HFFc6 (cell line): Measurements from ENCODE around the gene ZNRF1. TPM values are rescaled to one million over a fixed set of nuclear protein-coding genes. Genes with fewer than 3 reads are reported as not detected.

ENCODE experiments used
- DNase-seq: peaks from one replicate; pipeline ENCODE4 v3.0.0-alpha.2; 2018
- H3K27ac Mint-ChIP-seq: 2 replicates; pipeline ENCODE4 v1.8.0; 2020; ENCODE audit warnings: mild to moderate bottlenecking, mixed read lengths
- H3K27me3 Mint-ChIP-seq: 2 replicates; pipeline ENCODE4 v1.8.0; 2021; ENCODE audit warnings: mild to moderate bottlenecking, moderate library complexity, mixed read lengths; ENCODE audit not compliant: insufficient read depth
- H3K36me3 Mint-ChIP-seq: 2 replicates; pipeline ENCODE4 v1.8.0; 2021; ENCODE audit warnings: low read depth, mixed read lengths
- H3K4me1 Mint-ChIP-seq: 2 replicates; pipeline ENCODE4 v1.8.0; 2020; ENCODE audit warnings: low read depth, mixed read lengths
- H3K4me3 Mint-ChIP-seq: 2 replicates; pipeline ENCODE4 v1.8.0; 2020; ENCODE audit warnings: mild to moderate bottlenecking, moderate library complexity, mixed read lengths
- H3K9me3 Mint-ChIP-seq: 2 replicates; pipeline ENCODE4 v1.8.0; 2020; ENCODE audit warnings: mild to moderate bottlenecking, mixed read lengths
- total RNA-seq, 6 experiments: library from RNA; stranded (reverse); fragmentation: NEBNext Ultra II Directional; extraction: Animal tissue kit (Norgen Biotek cat#: 25700); gene quantifications; 2 replicates in 1 of 6; 3 replicates in 5 of 6; pipeline ENCODE4 v1.2.3, GENCODE V29; 2021
- TF ChIP-seq, protein P1 (sequence below): fragments of 200-600 bp; sonication (generic); IDR thresholded peaks from 2 replicates; pipeline ENCODE4 v1.5.0; 2021; ENCODE audit warnings: antibody characterized with exemption, mild to moderate bottlenecking

ZNRF1 gene
- total RNA-seq, 6 experiments from 2014 or later = 21.7 to 31.3 (median 28.0) TPM

DNA sequence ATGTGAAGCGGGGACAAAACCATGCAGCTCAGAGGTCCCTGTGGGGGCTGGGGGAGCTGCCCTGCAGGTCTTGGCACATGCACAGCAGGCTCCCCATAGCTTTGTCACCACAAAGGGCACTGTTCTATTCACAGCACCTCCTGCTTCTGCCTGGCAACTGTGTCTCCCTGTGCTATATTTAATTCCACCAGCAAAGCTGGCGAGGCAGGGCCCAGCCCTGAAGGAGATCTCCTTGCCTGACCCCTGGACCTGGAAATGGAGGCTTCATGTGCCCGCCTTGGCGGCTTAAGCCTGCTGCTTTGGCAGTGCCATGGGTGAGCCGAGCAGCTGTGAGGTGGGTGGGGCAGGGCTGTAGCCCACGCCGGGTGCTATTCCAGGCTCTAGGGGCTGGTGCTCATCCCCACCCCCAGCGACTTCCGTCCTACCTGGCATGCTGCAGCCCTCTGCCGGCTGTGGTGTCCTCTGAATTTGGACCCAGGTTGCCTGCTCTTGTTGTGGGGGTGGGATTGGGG, 111.0 kb downstream of the ZNRF1 start:
- Mint-ChIP-seq H3K4me1 (peaks cover 50% of the 10 kb centered on the region), H3K9me3 (no peaks in the 10 kb centered on the region), H3K4me3 (peak overlapping the region; percentile 65; the same call in 1 of the 2 replicates), H3K27me3 (peaks cover 3% of the 10 kb centered on the region), H3K36me3 (no peaks in the 10 kb centered on the region), H3K27ac (peak overlapping the region; percentile 93)
- no peak for DNase-seq
- TF ChIP-seq, protein P1, sequence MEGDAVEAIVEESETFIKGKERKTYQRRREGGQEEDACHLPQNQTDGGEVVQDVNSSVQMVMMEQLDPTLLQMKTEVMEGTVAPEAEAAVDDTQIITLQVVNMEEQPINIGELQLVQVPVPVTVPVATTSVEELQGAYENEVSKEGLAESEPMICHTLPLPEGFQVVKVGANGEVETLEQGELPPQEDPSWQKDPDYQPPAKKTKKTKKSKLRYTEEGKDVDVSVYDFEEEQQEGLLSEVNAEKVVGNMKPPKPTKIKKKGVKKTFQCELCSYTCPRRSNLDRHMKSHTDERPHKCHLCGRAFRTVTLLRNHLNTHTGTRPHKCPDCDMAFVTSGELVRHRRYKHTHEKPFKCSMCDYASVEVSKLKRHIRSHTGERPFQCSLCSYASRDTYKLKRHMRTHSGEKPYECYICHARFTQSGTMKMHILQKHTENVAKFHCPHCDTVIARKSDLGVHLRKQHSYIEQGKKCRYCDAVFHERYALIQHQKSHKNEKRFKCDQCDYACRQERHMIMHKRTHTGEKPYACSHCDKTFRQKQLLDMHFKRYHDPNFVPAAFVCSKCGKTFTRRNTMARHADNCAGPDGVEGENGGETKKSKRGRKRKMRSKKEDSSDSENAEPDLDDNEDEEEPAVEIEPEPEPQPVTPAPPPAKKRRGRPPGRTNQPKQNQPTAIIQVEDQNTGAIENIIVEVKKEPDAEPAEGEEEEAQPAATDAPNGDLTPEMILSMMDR = no peak

DNA sequence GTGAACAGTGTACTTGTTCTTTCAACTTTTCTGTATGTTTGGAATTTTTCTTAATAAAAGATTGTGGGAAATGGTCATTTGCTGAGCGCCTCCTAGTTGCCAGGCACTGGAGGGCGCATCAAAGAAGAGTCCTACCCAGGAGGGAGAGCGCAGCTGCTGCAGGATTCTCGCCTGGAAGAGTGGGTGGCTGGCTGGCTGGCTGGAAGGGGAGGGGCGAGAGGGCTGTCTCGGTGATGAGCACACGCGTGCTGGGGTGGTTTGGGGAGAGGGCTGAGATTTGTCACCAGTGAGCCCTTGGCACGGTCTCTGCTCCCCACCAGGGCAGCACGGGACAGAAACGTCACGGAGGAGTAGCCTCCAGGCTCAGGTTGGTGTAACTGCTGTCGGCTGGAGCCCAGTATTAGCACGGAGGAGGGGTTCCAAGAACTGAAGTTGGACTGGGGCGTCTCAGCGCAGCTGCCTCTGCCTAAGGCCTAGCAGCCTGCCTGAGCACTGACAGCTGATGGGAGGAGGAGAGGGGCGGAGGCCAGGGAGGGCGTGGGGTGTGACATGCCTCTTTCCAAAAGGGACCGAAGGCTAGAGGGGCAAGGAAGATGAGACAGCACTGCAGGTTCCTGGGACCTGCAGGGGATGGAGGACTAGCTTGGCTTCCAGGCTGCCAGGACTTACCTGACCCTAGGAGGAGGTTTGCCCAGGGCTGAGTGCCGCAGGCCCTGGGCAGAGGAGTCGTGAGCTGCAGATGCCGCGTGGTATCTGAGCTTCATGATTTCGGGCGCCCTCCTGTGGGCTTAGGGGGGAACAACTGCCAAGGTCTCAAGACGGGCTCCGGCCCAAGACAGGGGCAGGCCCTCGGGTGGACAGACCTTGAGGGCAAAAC, 112.1 kb downstream of the ZNRF1 start:
- TF ChIP-seq, protein P1 = peak; percentile 91
- Mint-ChIP-seq H3K4me3 (peak overlapping the region; percentile 79), H3K9me3 (no peaks in the 10 kb centered on the region), H3K27ac (peak overlapping the region; percentile 83), H3K27me3 (peaks cover 3% of the 10 kb centered on the region), H3K36me3 (no peaks in the 10 kb centered on the region), H3K4me1 (peaks cover 50% of the 10 kb centered on the region)
- DNase-seq = peak; percentile 78

DNA sequence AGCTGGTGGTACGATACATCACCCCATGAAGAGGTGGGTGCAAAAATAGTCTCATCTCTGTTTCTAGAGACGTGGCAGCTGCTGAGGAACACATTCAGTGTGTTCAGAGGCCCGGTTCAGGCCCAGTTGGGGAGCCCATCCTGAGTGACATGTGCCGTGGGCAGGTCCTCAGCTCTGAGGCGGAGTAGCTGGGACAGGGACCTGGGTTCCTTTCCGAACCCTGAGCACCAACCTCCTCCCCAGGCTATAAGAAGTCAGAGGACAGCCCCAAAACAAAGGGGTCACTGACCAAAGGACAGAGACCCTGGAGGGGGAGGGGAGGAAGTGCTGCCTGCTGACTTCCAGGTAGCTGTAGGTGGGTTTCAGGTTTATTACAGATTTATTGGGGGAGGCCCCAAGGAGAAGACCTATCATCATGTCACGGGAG, 112.7 kb downstream of the ZNRF1 start:
- peaks cover 50% of the 10 kb centered on the region for H3K4me1 Mint-ChIP-seq
- DNase-seq = no peak
- H3K27me3 Mint-ChIP-seq = peaks cover 3% of the 10 kb centered on the region
- no peaks in the 10 kb centered on the region for H3K36me3 Mint-ChIP-seq
- H3K27ac Mint-ChIP-seq = peak overlapping the region; percentile 83; the same call in 1 of the 2 replicates
- no peak overlapping the region for H3K4me3 Mint-ChIP-seq
- H3K9me3 Mint-ChIP-seq = no peaks in the 10 kb centered on the region
- TF ChIP-seq, protein P1 = peak; percentile 33; the same call in 1 of the 2 replicates

DNA sequence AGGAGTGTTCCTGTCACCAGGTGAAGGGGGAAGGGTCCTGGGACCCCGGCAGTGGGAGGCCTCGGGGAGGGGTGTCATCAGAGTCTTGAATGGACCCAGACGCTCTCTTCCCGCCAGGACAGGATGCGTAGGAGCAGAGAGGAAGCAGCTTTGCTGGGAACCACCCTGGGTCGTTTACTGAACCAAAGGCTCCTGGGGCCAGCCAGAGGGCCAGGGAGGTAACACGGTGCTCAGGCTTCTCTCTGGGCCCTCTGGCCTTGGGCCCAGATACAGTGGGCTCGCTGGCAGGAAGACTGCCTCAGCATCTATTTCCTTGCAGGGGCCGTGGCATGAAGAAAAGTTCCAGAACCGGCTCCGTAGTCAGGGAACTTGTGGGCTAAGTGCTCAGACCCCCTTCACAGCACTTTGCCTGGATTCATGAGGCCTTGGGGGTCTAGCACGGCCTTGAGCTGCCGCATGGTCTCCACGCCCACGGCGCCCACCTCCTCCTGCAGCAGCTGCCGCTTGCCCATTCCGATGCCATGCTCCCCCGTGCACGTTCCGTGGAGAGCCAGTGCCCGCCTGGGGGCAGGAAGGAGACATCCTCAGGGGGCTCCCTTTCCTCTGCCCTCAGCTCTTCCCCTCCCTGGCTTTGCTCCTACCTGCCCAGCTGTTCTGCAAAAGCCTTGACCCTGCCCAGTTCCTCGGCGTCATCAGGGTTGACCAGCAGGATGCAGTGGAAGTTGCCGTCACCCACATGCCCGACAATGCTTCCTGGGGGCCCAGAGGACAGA, 113.3 kb downstream of the ZNRF1 start:
- TF ChIP-seq, protein P1 = no peak
- H3K4me1 Mint-ChIP-seq = peaks cover 47% of the 10 kb centered on the region
- no peak for DNase-seq
- no peaks in the 10 kb centered on the region for H3K9me3 Mint-ChIP-seq
- H3K4me3 Mint-ChIP-seq = no peak overlapping the region
- H3K27ac Mint-ChIP-seq = no peak overlapping the region
- H3K36me3 Mint-ChIP-seq = no peaks in the 10 kb centered on the region
- peaks cover 3% of the 10 kb centered on the region for H3K27me3 Mint-ChIP-seq

DNA sequence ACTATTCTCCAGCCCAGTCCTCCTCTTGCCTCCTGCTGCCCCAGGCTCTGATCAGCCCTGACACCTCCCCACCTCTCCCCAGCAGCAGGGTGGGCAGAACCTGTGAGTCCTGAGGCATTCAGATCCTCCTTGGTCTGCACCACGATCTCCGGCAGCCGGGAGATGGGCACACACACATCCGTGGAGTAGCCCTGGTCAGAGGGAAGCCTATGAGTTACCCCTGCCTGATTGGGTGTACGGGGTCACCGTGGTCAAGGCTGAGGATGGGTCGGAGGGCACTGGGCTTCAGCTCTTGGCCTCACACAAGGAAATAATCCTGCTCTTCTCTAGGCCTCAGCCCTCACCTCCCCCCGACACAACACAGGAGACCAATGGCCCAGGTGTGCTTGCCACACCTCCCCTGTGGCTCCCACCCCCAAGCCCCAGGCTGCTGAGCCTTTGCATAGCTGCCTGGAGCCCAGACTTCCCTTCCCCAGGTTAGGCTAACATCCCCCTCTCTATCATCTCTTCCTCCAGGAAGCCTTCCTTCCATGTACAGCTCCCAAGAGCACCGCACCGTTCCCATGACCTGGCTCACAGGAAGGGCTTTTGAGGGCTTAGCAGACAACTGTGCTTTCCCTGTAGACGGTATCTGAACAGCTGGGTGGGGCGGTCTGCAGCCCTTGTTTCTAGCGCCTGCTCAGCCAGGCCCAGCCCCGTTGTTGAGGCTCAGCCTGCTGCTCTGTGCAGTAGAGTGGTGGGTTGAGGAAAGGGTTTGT, 114.1 kb downstream of the ZNRF1 start:
- no peak overlapping the region for H3K4me3 Mint-ChIP-seq
- peaks cover 4% of the 10 kb centered on the region for H3K27me3 Mint-ChIP-seq
- no peaks in the 10 kb centered on the region for H3K9me3 Mint-ChIP-seq
- peaks cover 43% of the 10 kb centered on the region for H3K4me1 Mint-ChIP-seq
- TF ChIP-seq, protein P1 = no peak
- no peak overlapping the region for H3K27ac Mint-ChIP-seq
- no peaks in the 10 kb centered on the region for H3K36me3 Mint-ChIP-seq
- no peak for DNase-seq
